NB4 (cell line): ENCODE data around the gene GAB3.

Experiments
- DNase-seq: peaks from one replicate; pipeline ENCODE4 v3.0.0; 2010; ENCODE audit warnings: low read depth
- H3K4me3 ChIP-seq: one replicate; pipeline ENCODE4 v1.5.1; 2011; ENCODE audit warnings: mild to moderate bottlenecking, low read depth, low read length, moderate library complexity
- MYC ChIP-seq: IDR thresholded peaks from 2 replicates; pipeline ENCODE4 v1.6.1; 2011; ENCODE audit warnings: low read depth, low read length
- POLR2A ChIP-seq: IDR thresholded peaks from 2 replicates; pipeline ENCODE4 v1.6.1; 2011; ENCODE audit warnings: mild to moderate bottlenecking; ENCODE audit not compliant: insufficient read length; ENCODE audit errors: extremely low read depth
- TF ChIP-seq, protein P1 (sequence below): IDR thresholded peaks from 2 replicates; pipeline ENCODE4 v1.6.1; 2011; ENCODE audit warnings: low read depth, low read length
- TF ChIP-seq, protein P2 (sequence below): IDR thresholded peaks from one replicate; pipeline ENCODE4 v1.5.1; 2012; ENCODE audit warnings: low read depth, low read length

GAB3 gene

DNA sequence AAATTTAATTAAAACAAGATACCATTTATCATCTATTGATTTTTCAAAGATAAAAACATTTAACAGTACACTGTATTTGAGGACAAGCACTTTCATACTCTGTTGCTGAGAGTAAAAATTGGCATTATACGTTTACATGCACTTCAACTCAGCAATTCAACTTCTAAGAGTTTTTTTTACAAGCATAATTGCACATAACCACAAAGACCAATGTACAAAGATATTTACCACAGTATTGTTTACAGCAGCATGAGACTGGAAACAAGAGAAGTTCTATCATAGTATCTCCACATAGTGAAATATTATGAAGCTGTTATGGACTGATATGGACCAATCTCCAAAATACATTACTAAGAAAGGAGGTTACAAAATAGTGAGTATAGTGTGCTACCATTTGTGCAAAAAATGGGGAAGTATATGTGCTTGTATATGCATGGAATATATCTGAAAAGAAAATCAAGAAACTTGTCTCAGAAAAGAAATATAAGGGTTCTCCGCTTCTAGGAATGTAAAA lies 10.9 kb downstream of the GAB3 start:
- peak; percentile 31 for DNase-seq
- H3K4me3 ChIP-seq = no peak overlapping the region
- TF ChIP-seq, protein P1, sequence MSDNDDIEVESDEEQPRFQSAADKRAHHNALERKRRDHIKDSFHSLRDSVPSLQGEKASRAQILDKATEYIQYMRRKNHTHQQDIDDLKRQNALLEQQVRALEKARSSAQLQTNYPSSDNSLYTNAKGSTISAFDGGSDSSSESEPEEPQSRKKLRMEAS = no peak
- no peak for TF ChIP-seq MYC
- TF ChIP-seq, protein P2, sequence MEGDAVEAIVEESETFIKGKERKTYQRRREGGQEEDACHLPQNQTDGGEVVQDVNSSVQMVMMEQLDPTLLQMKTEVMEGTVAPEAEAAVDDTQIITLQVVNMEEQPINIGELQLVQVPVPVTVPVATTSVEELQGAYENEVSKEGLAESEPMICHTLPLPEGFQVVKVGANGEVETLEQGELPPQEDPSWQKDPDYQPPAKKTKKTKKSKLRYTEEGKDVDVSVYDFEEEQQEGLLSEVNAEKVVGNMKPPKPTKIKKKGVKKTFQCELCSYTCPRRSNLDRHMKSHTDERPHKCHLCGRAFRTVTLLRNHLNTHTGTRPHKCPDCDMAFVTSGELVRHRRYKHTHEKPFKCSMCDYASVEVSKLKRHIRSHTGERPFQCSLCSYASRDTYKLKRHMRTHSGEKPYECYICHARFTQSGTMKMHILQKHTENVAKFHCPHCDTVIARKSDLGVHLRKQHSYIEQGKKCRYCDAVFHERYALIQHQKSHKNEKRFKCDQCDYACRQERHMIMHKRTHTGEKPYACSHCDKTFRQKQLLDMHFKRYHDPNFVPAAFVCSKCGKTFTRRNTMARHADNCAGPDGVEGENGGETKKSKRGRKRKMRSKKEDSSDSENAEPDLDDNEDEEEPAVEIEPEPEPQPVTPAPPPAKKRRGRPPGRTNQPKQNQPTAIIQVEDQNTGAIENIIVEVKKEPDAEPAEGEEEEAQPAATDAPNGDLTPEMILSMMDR = no peak
- TF ChIP-seq POLR2A = no peak

DNA sequence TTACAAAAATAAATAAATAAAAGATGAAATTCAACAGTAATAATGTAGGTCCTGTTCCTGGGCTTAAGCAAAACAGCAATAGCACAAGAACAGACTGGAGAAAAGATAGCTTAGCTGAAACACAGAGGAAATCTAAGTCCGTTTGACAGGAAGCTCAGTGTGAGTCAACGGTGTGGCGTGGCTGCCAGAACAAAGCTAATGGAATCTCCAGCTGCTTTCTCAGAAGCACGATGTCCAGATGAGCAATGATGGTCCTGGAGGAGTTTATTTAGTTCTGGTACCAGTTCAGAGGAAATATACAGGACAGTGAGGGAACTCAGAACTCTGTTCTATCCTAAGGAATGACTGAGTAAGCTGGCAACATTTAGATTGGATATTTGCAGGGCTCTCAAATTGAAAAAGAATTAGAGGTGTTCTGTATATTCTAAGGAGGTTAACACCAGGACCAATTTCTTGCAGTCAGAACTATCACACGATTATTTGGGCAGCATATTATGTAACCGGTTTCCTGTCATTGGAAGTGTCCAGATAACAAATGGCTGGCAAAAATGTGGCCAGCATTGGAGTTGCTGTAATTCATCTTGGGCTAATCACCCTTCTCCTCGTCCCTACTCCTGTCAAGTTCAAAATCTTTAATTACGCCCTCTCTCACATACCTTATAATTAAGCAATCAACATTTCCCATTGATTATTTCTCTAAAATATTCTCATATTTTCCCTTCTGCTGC lies 12.7 kb downstream of the GAB3 start:
- TF ChIP-seq, protein P1 = peak; percentile 77
- TF ChIP-seq, protein P2 = no peak
- peak; percentile 23; the same call in 1 of the 2 replicates for TF ChIP-seq MYC
- no peak for TF ChIP-seq POLR2A
- peak; percentile 72 for DNase-seq
- no peak overlapping the region for H3K4me3 ChIP-seq

DNA sequence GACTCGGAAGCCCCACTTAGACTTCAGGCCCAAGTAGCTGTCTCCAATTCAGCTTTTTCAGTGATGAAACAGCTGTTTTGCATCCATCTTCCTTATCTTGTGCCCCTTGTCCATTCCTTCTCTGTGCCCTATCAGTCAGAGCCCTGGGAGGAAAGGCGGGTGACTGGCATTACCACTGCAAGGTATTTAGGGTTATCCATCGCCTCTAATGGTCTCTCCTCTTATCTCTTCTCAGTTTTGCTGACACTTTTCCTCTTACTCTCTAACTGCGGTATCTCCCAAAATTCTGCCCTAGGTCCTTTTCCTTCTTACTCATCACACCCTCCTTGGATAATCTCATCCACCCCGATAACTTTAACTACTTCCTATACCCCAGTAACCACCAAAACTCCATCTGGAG lies 13.7 kb downstream of the GAB3 start:
- TF ChIP-seq, protein P2 = no peak
- TF ChIP-seq POLR2A (no peak), MYC (no peak)
- TF ChIP-seq, protein P1 = no peak
- no peak for DNase-seq
- H3K4me3 ChIP-seq = no peak overlapping the region

DNA sequence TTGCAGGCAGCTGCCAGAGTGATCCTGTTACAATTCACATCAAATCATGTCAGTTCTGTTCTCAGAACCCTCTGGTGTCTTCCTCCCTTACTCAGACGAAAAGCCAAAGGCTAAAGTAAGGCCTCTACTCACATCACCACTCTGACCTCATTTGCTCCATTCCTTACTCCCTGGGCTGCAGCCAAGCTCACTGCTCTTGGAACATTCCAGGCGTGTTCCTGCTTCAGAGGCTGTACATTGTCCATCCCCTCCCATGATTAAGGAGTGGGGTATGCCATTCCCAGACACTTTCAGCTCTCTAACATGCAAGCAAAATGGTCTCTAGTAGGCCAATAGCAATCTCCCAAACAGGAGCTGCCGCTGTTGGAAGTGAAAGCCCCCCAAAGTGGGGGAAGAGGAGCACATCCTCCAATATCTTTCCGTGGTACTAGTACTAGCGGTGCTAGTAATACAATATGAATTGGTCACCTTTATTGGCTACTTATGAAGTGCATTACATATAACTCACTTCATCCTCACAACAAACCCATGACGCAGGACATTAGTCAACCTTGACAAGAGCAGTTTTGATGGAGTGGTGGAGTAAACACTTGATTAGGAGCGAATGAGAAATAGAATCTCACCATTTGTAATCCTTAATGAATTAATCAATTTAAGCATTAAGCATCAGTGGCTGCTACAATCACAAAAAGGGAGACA lies 15.0 kb downstream of the GAB3 start:
- DNase-seq = no peak
- no peak overlapping the region for H3K4me3 ChIP-seq
- no peak for TF ChIP-seq MYC
- TF ChIP-seq POLR2A = no peak
- TF ChIP-seq, protein P1 = no peak
- TF ChIP-seq, protein P2 = no peak

DNA sequence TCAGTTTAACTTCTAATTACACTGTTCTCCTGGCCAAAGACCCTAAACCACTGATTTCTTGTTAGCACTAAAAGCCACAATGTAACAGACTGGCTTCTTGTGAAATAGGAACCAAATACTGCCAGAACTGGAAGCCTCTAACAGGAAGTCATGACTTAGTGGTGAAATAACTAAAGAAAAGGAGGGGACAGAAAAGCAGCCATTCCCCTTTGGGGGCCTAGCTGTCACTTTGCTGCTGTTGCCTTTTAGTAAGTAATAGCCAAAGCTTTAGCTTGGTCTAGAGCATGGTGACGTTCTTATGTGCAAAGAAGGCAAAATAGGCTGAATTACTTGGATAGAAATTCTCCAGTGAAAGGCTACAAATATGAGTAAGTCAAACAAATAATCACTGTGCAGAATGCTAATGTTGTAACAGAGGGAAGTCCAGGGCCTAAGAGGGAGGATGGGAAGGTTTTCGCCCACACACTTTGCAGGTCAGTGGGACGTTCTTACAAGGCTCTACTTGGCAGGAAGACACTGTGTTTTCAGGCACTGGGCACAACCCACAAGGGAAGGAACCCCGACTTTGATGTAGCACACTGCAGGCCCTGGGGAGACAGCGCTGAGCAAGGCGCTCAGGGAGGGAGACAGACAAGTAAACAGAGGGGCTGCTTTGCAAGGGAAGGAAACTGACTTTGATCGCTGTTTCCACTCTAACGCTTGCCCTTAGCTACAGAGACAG lies 16.7 kb downstream of the GAB3 start:
- peak overlapping the region; percentile 43 for H3K4me3 ChIP-seq
- peak; percentile 89 for DNase-seq
- no peak for TF ChIP-seq POLR2A
- 0 out of 2 replicates have a peak, but pooled peaks have one; percentile 18 for TF ChIP-seq MYC

DNA sequence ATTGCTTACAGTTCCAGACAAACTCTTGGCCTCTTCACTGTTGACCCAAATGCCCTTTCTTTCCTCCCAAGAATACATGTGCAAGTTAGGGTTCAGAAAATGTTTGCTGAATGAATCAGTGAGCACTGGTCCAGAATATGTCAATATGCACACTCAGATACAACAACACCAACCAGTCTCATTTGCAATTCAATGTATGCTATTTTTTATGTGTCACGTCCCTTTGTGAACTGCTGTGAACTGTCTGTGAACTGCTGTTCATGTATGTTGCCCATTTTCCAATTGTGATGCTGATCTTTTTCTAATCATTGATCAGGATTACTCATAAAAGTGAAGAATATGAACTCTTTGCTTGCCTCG lies 17.8 kb downstream of the GAB3 start:
- peak overlapping the region; percentile 34 for H3K4me3 ChIP-seq
- DNase-seq = no peak
- TF ChIP-seq, protein P2 = no peak
- TF ChIP-seq, protein P1 = no peak
- TF ChIP-seq MYC = no peak
- no peak for TF ChIP-seq POLR2A
